ENCODE measurements around the gene NSUN4.
"Not testable (repeated sequence)": the region's sequence is repeated elsewhere in the genome, so short reads cannot be mapped to it uniquely, and the experiment has no call there.

Gene NSUN4

DNA sequence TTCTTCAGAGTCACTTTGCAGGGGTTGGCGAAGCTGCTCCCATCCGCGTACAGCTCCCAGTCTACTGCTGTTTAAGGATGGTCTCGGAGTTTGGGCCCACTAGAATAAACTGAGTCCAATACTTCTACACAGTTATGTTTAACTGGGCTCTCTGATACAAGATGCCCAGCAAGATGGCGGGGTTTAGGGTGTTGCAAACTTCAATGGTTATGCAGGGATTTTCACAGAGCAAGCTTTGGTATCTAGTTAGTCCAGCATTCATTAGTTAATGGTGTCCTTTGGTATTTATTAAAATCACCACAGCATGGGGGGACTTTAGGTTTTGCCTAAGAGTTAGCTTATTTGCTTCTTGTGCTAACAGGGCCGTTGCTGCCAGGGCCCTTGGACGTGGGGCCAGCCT lies 12.4 kb upstream of the NSUN4 start:
- not testable (repeated sequence) for DNase-seq

DNA sequence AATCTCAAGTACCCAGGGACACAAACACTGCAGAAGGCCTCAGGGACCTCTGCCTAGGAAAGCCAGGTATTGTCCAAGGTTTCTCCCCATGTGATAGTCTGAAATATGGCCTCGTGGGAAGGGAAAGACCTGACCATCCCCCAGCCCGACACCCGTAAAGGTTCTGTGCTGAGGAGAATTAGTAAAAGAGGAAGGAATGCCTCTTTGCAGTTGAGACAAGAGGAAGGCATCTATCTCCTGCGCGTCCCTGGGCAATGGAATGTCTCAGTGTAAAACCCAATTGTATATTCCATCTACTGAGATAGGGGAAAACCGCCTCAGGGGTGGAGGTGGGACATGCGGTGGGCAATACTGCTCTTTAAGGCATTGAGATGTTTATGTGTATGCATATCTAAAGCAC lies 10.8 kb upstream of the NSUN4 start:
- DNase-seq = not testable (repeated sequence)

GRCh38 chr1:46330381-46330780 lies 10.2 kb upstream of the NSUN4 start:
- not testable (repeated sequence) for DNase-seq

GRCh38 chr1:46331786-46332540 lies 8.6 kb upstream of the NSUN4 start:
- DNase-seq = not testable (repeated sequence)

DNA sequence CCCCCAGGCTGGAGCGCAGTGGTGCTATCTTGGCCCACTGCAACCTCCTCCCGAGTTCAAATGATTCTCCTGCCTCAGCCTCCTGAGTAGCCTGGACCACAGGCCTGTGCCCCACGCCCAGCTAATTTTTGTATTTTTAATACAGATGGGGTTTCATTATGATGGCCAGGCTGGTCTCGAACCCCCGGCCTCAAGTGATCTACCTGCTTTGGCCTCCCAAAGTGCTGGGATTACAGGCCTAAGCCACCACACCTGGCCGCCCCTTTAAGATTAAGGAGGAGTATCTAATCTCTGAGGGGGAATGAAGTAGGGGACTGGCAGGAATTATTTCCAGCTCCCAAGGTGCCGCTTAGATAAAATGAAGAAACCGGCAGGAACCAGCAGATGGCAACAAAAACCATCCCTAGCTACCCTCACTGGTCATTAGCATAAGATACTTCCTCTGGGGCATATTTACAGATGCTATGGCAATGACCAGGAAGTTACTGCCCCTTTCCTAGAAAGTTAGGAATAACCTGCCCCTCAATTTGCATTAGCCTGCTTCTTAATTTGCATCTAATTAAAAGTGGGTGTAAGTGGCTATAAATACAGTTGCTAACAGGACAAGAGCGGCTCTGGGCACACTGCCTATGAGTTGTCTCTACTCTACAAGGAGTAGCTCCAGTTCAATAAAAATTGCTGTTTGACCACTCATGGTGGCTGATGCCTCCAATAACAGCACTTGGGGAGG lies 7.1 kb upstream of the NSUN4 start:
- DNase-seq = no peak

- no peak for DNase-seq
These were observed 6.6 kb upstream of the NSUN4 start for GRCh38 chr1:46334030-46334384.

- DNase-seq = no peak
These were observed 5.5 kb upstream of the NSUN4 start for GRCh38 chr1:46335081-46335480.

- DNase-seq = not testable (repeated sequence)
These were observed 3.2 kb upstream of the NSUN4 start for GRCh38 chr1:46337409-46337808.

DNA sequence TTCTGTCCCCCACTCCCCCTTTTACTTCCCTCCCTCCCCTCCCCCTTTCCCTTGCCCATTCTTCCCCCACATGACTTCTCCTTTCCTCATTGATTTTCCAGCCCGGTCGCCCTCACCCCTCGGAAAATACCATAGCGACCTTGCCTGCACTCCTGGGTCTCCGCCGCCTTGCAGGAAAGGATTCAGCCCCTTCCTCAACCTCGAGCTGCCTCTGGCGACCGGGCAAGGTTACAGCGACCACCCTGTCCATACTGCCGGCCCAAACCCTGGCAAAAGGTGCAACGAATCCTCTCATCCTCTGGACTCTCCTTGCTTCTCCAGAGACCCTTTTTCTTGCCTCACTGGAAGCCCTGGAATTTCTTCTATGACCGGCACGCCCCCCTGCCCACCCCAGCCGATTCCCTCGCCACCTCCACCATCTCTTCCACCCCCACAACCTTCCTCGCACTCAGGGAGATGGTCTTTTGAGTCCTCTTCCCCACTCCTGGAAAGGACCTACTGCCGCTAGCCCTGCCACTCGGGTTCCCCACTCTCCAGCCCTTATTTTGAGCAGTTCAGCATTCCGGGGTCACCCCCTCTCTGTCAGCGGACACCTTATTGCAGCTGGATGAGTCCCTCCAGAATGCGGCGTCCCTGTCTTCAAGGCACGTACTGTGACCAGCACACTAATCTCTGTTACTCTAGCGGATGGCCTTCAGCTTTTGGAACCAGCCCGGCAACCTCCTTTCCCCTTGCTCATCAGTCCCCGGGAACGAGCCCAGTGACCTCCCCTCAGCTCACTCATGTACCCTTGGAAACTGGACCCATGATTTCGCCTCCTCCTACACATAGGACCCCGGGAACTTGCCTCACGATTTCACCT lies 846 bp downstream of the NSUN4 start:
- DNase-seq = no peak

GRCh38 chr1:46342084-46342656 lies 1.6 kb downstream of the NSUN4 start:
- no peak for DNase-seq

GRCh38 chr1:46342677-46343350 lies 2.2 kb downstream of the NSUN4 start:
- no peak for DNase-seq

- no peak for DNase-seq
These were observed 2.7 kb downstream of the NSUN4 start for GRCh38 chr1:46343351-46343695.

- DNase-seq = no peak
These were observed 3.1 kb downstream of the NSUN4 start for GRCh38 chr1:46343705-46344104.

- no peak for DNase-seq
These were observed 3.9 kb downstream of the NSUN4 start for GRCh38 chr1:46344481-46344880.

DNA sequence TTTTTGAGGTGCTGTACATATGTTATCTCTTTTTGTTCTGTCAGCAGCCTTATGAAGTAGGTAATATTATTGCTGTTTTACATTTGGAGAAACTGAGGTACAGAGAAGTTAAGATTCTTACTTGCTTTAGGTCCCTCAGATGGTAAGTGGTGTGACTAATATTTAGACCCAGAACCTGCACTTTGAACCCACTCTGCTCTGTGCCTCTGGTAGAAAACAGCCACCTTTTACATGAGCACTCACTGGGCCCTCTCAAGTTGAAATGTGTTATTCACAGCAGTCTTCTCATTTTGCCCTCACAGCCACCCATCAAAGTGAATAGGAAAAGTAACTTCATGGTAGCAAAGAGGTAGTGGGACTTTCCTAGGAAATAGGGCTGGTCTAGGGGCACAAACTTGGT lies 4.7 kb downstream of the NSUN4 start:
- no peak for DNase-seq

DNA sequence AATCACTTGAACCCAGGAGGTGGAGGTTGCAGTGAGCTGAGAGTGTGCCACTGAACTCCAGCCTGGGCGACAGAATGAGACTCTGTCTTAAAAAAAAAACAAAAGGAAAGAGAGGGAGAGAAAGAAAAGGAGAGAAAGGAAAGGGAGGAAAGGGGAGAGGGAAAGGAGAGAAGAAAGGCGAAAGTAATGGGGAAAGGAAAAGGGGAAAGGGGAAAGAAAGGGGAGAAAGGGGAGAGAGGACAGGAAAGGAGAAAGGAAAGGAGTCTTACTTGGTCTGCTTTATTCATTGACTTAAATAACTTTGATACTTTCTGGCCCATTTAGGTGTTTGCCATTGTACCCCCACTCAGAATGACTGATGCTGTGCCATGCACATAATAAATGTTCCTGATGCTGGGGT lies 11.8 kb downstream of the NSUN4 start:
- DNase-seq = no peak

- not testable (repeated sequence) for DNase-seq
These were observed 15.3 kb downstream of the NSUN4 start for GRCh38 chr1:46355920-46356319.

- no peak for DNase-seq
These were observed 21.6 kb downstream of the NSUN4 start for GRCh38 chr1:46362158-46362557.

- no peak for DNase-seq
These were observed 22.5 kb downstream of the NSUN4 start for GRCh38 chr1:46363121-46363520.

GRCh38 chr1:46364612-46365011 lies 24.0 kb downstream of the NSUN4 start:
- DNase-seq = no peak

- DNase-seq = not testable (repeated sequence)
These were observed 25.2 kb downstream of the NSUN4 start for GRCh38 chr1:46365796-46366195.

DNA sequence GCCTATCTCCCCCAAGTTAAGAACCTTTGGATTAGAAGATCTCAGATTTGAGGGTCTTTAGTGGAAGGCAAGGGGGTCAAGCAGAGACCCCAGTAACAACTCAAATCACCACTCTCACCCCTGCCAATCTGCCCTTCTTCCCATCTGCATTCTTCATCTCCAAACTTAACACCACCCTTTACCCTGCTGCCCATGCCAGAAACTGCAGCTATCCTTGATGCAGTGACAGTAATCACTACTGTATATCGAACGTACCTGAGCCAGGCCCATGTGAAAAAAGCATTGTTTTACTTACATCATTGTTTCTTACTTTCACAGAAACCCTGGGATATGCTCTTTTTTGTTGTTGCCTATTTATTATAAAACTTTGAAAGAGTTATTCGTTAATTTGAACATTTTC lies 26.5 kb downstream of the NSUN4 start:
- DNase-seq = no peak

- not testable (repeated sequence) for DNase-seq
These were observed 27.1 kb downstream of the NSUN4 start for GRCh38 chr1:46367701-46368100.

All from activated gamma-delta T cell treated with Interleukin-2 at 50 U/mL for 16 hours (primary cell).